H9 (cell line): ENCODE results near the gene CDH4. TPM values are rescaled to one million over a fixed set of nuclear protein-coding genes. Genes with fewer than 3 reads are reported as not detected.

Source experiments
- DNase-seq: peaks from one replicate; pipeline ENCODE4 v3.0.0-alpha.2; 2017
- H2AFZ ChIP-seq: one replicate; pipeline ENCODE4 v1.6.1; 2013; ENCODE audit warnings: mild to moderate bottlenecking, low read length, control low read depth, moderate library complexity
- H2AK5ac ChIP-seq: 2 replicates; pipeline ENCODE4 v1.6.1; 2013; ENCODE audit warnings: low read length, control low read depth, mixed read lengths; ENCODE audit not compliant: insufficient read length
- H2BK120ac ChIP-seq: one replicate; pipeline ENCODE4 v1.6.1; 2013; ENCODE audit warnings: low read depth, mild to moderate bottlenecking, low read length, control low read depth, inconsistent platforms; ENCODE audit not compliant: poor library complexity, severe bottlenecking
- H2BK12ac ChIP-seq: 2 replicates; pipeline ENCODE4 v1.6.1; 2013; ENCODE audit warnings: low read length, control low read depth, mixed read lengths, low read depth; ENCODE audit not compliant: insufficient read length
- H2BK15ac ChIP-seq: 2 replicates; pipeline ENCODE4 v1.6.1; 2013; ENCODE audit warnings: low read depth, low read length, control low read depth
- H2BK20ac ChIP-seq: one replicate; pipeline ENCODE4 v1.6.1; 2013; ENCODE audit warnings: low read depth, mild to moderate bottlenecking, low read length, control low read depth, inconsistent platforms; ENCODE audit not compliant: poor library complexity, severe bottlenecking
- H2BK5ac ChIP-seq: 2 replicates; pipeline ENCODE4 v1.6.1; 2013; ENCODE audit warnings: low read length, control low read depth, mixed read lengths; ENCODE audit not compliant: insufficient read length
- H3K14ac ChIP-seq: 2 replicates; pipeline ENCODE4 v1.6.1; 2013; ENCODE audit warnings: low read length, control low read depth; ENCODE audit not compliant: insufficient read depth
- H3K18ac ChIP-seq: 2 replicates; pipeline ENCODE4 v1.6.1; 2013; ENCODE audit warnings: low read depth, mild to moderate bottlenecking, mixed read lengths, low read length, control low read depth; ENCODE audit not compliant: insufficient read length
- H3K23ac ChIP-seq: 2 replicates; pipeline ENCODE4 v1.6.1; 2013; ENCODE audit warnings: low read length, control low read depth, mixed read lengths, low read depth; ENCODE audit not compliant: insufficient read length
- H3K23me2 ChIP-seq: 2 replicates; pipeline ENCODE4 v1.6.1; 2013; ENCODE audit warnings: low read depth, mild to moderate bottlenecking, mixed read lengths, low read length, control low read depth; ENCODE audit not compliant: insufficient read length, poor library complexity, severe bottlenecking
- H3K27ac ChIP-seq: 2 replicates; pipeline ENCODE4 v1.5.1; 2013; ENCODE audit warnings: low read length, control low read depth, mixed read lengths, low read depth; ENCODE audit not compliant: insufficient read length
- H3K27me3 ChIP-seq: 2 replicates; pipeline ENCODE4 v1.6.1; 2013; ENCODE audit warnings: low read length, control low read depth, inconsistent platforms; ENCODE audit not compliant: insufficient read depth
- H3K4ac ChIP-seq: 2 replicates; pipeline ENCODE4 v1.6.1; 2013; ENCODE audit warnings: low read depth, mild to moderate bottlenecking, control low read depth, inconsistent platforms, low read length, moderate library complexity
- H3K4me1 ChIP-seq: 2 replicates; pipeline ENCODE4 v1.6.1; 2013; ENCODE audit warnings: low read length, control low read depth, inconsistent platforms; ENCODE audit not compliant: insufficient read depth
- H3K4me2 ChIP-seq: 2 replicates; pipeline ENCODE4 v1.6.1; 2013; ENCODE audit warnings: low read length, control low read depth, mixed read lengths; ENCODE audit not compliant: insufficient read length, insufficient read depth
- H3K56ac ChIP-seq: 2 replicates; pipeline ENCODE4 v1.6.1; 2013; ENCODE audit warnings: low read depth, mild to moderate bottlenecking, mixed read lengths, low read length, control low read depth; ENCODE audit not compliant: insufficient read length
- H3K79me1 ChIP-seq: 2 replicates; pipeline ENCODE4 v1.6.1; 2013; ENCODE audit warnings: low read depth, mild to moderate bottlenecking, moderate library complexity, low read length, control low read depth, inconsistent platforms; ENCODE audit not compliant: insufficient read depth, poor library complexity, severe bottlenecking
- H3K79me2 ChIP-seq: 2 replicates; pipeline ENCODE4 v1.6.1; 2013; ENCODE audit warnings: low read length, control low read depth, inconsistent platforms; ENCODE audit not compliant: insufficient read depth
- H3K9ac ChIP-seq: 2 replicates; pipeline ENCODE4 v1.6.1; 2013; ENCODE audit warnings: low read length, control low read depth, mixed read lengths; ENCODE audit not compliant: insufficient read length; ENCODE audit errors: extremely low read depth
- H3K9me3 ChIP-seq: one replicate; pipeline ENCODE4 v1.6.1; 2013; ENCODE audit warnings: low read depth, low read length, inconsistent platforms; ENCODE audit not compliant: control insufficient read depth
- H3T11ph ChIP-seq: one replicate; pipeline ENCODE4 v1.6.1; 2013; ENCODE audit warnings: mild to moderate bottlenecking, low read length, control low read depth, inconsistent platforms
- H4K20me1 ChIP-seq: one replicate; pipeline ENCODE4 v1.6.1; 2013; ENCODE audit not compliant: control insufficient read depth, insufficient read length, insufficient read depth
- H4K5ac ChIP-seq: 2 replicates; pipeline ENCODE4 v1.6.1; 2013; ENCODE audit warnings: low read depth, mild to moderate bottlenecking, mixed read lengths, low read length, control low read depth; ENCODE audit not compliant: insufficient read length
- H4K8ac ChIP-seq: replicated peaks from 2 replicates; pipeline ENCODE4 v1.6.1; 2013; ENCODE audit warnings: low read length, control low read depth, mixed read lengths, low read depth; ENCODE audit not compliant: insufficient read length
- H4K91ac ChIP-seq: 2 replicates; pipeline ENCODE4 v1.6.1; 2013; ENCODE audit warnings: low read depth, mild to moderate bottlenecking, moderate library complexity, mixed read lengths, low read length, control low read depth; ENCODE audit not compliant: insufficient read length
- H3K27ac Mint-ChIP-seq, 3 experiments: 2 replicates in 2 of 3; 3 replicates in 1 of 3; pipeline ENCODE4 v1.8.0; 2020 to 2021; ENCODE audit warnings: mixed read lengths in 3 of 3, mild to moderate bottlenecking in 1 of 3, moderate library complexity in 1 of 3
- H3K27me3 Mint-ChIP-seq: 2 replicates; pipeline ENCODE4 v1.8.0; 2021; ENCODE audit warnings: low read depth, mild to moderate bottlenecking, moderate library complexity, mixed read lengths
- H3K36me3 Mint-ChIP-seq, 3 experiments: 2 replicates in 2 of 3; 3 replicates in 1 of 3; pipeline ENCODE4 v1.8.0; 2020 to 2021; ENCODE audit warnings: low read depth in 3 of 3, mixed read lengths in 3 of 3; ENCODE audit not compliant: insufficient read depth in 1 of 3
- H3K4me1 Mint-ChIP-seq, 2 experiments: 2 replicates each; pipeline ENCODE4 v1.8.0; 2020; ENCODE audit warnings: mixed read lengths in 2 of 2
- H3K4me3 Mint-ChIP-seq, 2 experiments: 2 replicates in 1 of 2; 3 replicates in 1 of 2; pipeline ENCODE4 v1.8.0; 2020 to 2021; ENCODE audit warnings: mild to moderate bottlenecking in 2 of 2, mixed read lengths in 2 of 2, moderate library complexity in 1 of 2
- H3K9me3 Mint-ChIP-seq, 2 experiments: 2 replicates in 1 of 2; 3 replicates in 1 of 2; pipeline ENCODE4 v1.8.0; 2020; ENCODE audit warnings: mild to moderate bottlenecking in 2 of 2, mixed read lengths in 2 of 2, moderate library complexity in 1 of 2
- WGBS: extraction: QIAGEN DNeasy Blood & Tissue Kit; methylation state at CpG from one replicate; pipeline ENCODE4 v1.1.7; 2013; ENCODE audit warnings: missing lambda C conversion rate, low lambda C conversion rate, mixed read lengths; ENCODE audit not compliant: insufficient read length; ENCODE audit errors: extremely low coverage; 5-methylcytosine and 5-hydroxymethylcytosine counted together
- total RNA-seq: library from RNA; stranded (reverse); gene quantifications from 2 replicates; pipeline ENCODE4 v1.2.1, GENCODE V29; 2021
- TF ChIP-seq, protein P1 (sequence below): fragments of 200-600 bp; sonication (generic); conservative IDR thresholded peaks from 3 replicates; pipeline ENCODE4 v1.8.0; 2021; ENCODE audit warnings: antibody characterized with exemption, mild to moderate bottlenecking

The CDH4 gene
- total RNA-seq, 1 experiment from 2014 or later, result 3.0 TPM

- H3K56ac ChIP-seq, result no peak overlapping the region
- no peak overlapping the region for H2BK20ac ChIP-seq
- H3K27ac ChIP-seq, result no peak overlapping the region
- peak overlapping the region in 1 of 3 experiments; percentile 44; a peak in 1 of 7 replicates for H3K27ac Mint-ChIP-seq
- no peaks in the 10 kb centered on the region for H3K9me3 ChIP-seq
- H3K4me1 Mint-ChIP-seq, result peaks cover 14 to 15% of the 10 kb centered on the region in 2 experiments
- H3K27me3 Mint-ChIP-seq, result peaks cover 19% of the 10 kb centered on the region
- no peak overlapping the region for H2BK5ac ChIP-seq
- no peak overlapping the region for H2AFZ ChIP-seq
- H2BK12ac ChIP-seq, result no peak overlapping the region
- H3K9ac ChIP-seq, result no peak overlapping the region
- no peaks in the 10 kb centered on the region for H3K79me2 ChIP-seq
- H3K4me1 ChIP-seq, result peaks cover 1% of the 10 kb centered on the region
- H2BK120ac ChIP-seq, result no peak overlapping the region
- WGBS, result no CpG with 5 or more reads among the region's 15 CpGs
- H4K8ac ChIP-seq, result no peak overlapping the region
- H4K20me1 ChIP-seq, result peaks cover 2% of the 10 kb centered on the region
- H3K9me3 Mint-ChIP-seq, result peaks cover 1 to 2% of the 10 kb centered on the region in 2 experiments; a peak in 3 of 5 replicates
- H2BK15ac ChIP-seq, result no peak overlapping the region
- H3K79me1 ChIP-seq, result no peaks in the 10 kb centered on the region
- no peak overlapping the region for H3K4ac ChIP-seq
- H3K18ac ChIP-seq, result no peak overlapping the region
- no peak overlapping the region for H4K5ac ChIP-seq
- no peak overlapping the region for H3K14ac ChIP-seq
- H3T11ph ChIP-seq, result no peak overlapping the region
- DNase-seq, result no peak
- no peak overlapping the region for H2AK5ac ChIP-seq
- H3K27me3 ChIP-seq, result no peaks in the 10 kb centered on the region; the same call in 1 of the 2 replicates
- no peak overlapping the region for H3K4me2 ChIP-seq
- H3K23ac ChIP-seq, result no peak overlapping the region
- no peak overlapping the region for H4K91ac ChIP-seq
- TF ChIP-seq, protein P1, sequence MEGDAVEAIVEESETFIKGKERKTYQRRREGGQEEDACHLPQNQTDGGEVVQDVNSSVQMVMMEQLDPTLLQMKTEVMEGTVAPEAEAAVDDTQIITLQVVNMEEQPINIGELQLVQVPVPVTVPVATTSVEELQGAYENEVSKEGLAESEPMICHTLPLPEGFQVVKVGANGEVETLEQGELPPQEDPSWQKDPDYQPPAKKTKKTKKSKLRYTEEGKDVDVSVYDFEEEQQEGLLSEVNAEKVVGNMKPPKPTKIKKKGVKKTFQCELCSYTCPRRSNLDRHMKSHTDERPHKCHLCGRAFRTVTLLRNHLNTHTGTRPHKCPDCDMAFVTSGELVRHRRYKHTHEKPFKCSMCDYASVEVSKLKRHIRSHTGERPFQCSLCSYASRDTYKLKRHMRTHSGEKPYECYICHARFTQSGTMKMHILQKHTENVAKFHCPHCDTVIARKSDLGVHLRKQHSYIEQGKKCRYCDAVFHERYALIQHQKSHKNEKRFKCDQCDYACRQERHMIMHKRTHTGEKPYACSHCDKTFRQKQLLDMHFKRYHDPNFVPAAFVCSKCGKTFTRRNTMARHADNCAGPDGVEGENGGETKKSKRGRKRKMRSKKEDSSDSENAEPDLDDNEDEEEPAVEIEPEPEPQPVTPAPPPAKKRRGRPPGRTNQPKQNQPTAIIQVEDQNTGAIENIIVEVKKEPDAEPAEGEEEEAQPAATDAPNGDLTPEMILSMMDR, result no peak
- H3K23me2 ChIP-seq, result no peaks in the 10 kb centered on the region
- no peaks in the 10 kb centered on the region for H3K36me3 Mint-ChIP-seq
- no peak overlapping the region for H3K4me3 Mint-ChIP-seq
Measured at GRCh38 chr20:61755971-61756845, 504.1 kb downstream of the CDH4 start.
